ENCODE measurements around the gene STAMBP.

Gene STAMBP

DNA sequence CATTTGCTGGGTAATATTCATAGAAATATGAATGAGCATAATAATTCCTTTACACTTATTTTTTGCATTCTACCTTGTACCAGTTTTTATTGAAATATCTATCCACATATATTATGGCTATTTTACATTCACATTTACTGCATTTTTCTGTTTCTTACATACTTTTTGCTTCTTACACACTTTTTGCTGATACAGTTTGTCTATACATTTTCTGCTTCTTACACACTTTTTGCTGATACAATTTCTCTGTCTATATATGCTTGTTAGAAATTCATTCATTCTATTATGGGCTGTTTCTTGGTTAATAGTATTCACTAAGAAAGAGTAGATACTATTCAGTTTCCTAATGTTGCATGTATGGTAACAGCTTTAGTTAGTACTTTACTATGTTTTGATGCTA is 16.9 kb upstream of the STAMBP start:
- TF ChIP-seq, protein P1, sequence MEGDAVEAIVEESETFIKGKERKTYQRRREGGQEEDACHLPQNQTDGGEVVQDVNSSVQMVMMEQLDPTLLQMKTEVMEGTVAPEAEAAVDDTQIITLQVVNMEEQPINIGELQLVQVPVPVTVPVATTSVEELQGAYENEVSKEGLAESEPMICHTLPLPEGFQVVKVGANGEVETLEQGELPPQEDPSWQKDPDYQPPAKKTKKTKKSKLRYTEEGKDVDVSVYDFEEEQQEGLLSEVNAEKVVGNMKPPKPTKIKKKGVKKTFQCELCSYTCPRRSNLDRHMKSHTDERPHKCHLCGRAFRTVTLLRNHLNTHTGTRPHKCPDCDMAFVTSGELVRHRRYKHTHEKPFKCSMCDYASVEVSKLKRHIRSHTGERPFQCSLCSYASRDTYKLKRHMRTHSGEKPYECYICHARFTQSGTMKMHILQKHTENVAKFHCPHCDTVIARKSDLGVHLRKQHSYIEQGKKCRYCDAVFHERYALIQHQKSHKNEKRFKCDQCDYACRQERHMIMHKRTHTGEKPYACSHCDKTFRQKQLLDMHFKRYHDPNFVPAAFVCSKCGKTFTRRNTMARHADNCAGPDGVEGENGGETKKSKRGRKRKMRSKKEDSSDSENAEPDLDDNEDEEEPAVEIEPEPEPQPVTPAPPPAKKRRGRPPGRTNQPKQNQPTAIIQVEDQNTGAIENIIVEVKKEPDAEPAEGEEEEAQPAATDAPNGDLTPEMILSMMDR (IDR thresholded peaks at IDR 0.05; ENCODE audit: poor library complexity, severe bottlenecking) = no peak
- ATAC-seq (ENCODE audit: low read depth) = no peak
- H3K27ac ChIP-seq (ENCODE audit: poor library complexity, severe bottlenecking) = no peak overlapping the region

DNA sequence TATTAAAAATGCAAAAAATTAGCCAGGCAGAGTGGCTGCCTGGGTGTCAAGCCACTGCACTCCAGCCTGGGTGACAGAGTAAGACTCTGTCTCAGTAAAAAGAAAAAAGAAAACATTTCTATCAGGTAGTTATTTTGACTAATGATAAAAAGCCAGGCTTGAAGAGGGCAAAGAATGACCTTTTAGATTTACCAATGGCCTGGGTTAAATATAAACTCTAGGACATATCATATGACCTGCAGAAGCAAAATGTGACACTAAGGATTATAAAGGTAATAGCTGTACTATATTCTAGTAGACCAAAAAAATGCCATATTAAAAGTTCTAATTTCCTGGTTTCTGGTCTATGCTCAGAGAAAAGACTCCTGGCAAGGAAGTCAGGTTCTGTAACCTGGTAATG is 16.1 kb upstream of the STAMBP start:
- Histone ChIP-seq H3K27ac (ENCODE audit: poor library complexity, severe bottlenecking) (no peak overlapping the region), H3K9me3 (ENCODE audit: severe bottlenecking) (no peaks in the 10 kb centered on the region), H3K4me1 (ENCODE audit: insufficient read depth, poor library complexity, severe bottlenecking) (no peaks in the 10 kb centered on the region), H3K27me3 (ENCODE audit: insufficient read depth, poor library complexity, severe bottlenecking) (no peaks in the 10 kb centered on the region), H3K4me3 (ENCODE audit: severe bottlenecking) (no peak overlapping the region), H3K36me3 (ENCODE audit: low read depth) (no peaks in the 10 kb centered on the region)
- ATAC-seq (ENCODE audit: low read depth) (no peak), DNase-seq (ENCODE audit: low spot score) (no peak)
- TF ChIP-seq, protein P1 (IDR thresholded peaks at IDR 0.05; ENCODE audit: poor library complexity, severe bottlenecking) = no peak

More for the DNA sequence above, 16.9 kb upstream of the STAMBP start:
- no peaks in the 10 kb centered on the region for H3K27me3 ChIP-seq (ENCODE audit: insufficient read depth, poor library complexity, severe bottlenecking)
- no peak for DNase-seq (ENCODE audit: low spot score)
- H3K36me3 ChIP-seq (ENCODE audit: low read depth) = no peaks in the 10 kb centered on the region
- H3K4me3 ChIP-seq (ENCODE audit: severe bottlenecking) = no peak overlapping the region
- H3K4me1 ChIP-seq (ENCODE audit: insufficient read depth, poor library complexity, severe bottlenecking) = no peaks in the 10 kb centered on the region
- H3K9me3 ChIP-seq (ENCODE audit: severe bottlenecking) = no peaks in the 10 kb centered on the region

DNA sequence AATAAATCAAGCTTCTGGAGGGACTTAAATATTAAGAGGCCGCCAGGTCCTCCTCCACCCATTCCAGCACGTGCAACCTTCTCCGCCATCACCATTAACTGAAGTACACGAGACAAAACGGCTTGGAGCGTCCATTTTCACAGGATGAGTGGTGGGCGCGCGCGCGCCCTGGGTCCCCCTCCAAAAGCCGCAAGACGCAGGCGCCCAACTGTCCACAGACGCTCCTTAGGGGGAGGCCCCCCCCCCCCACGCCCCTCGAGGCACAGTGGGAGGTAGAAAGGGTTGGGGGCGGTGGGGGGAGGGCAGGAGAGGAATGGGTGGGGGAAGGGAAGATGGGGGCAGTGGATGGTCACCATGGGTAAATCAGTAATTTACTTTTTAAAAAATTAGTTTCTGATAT is 10.5 kb upstream of the STAMBP start:
- Histone ChIP-seq H3K27ac (ENCODE audit: poor library complexity, severe bottlenecking) (no peak overlapping the region), H3K4me1 (ENCODE audit: insufficient read depth, poor library complexity, severe bottlenecking) (no peaks in the 10 kb centered on the region), H3K27me3 (ENCODE audit: insufficient read depth, poor library complexity, severe bottlenecking) (no peaks in the 10 kb centered on the region), H3K36me3 (ENCODE audit: low read depth) (no peaks in the 10 kb centered on the region), H3K4me3 (ENCODE audit: severe bottlenecking) (no peak overlapping the region), H3K9me3 (ENCODE audit: severe bottlenecking) (no peaks in the 10 kb centered on the region)
- TF ChIP-seq, protein P1 (IDR thresholded peaks at IDR 0.05; ENCODE audit: poor library complexity, severe bottlenecking) = no peak
- no peak for DNase-seq (ENCODE audit: low spot score)
- no peak for ATAC-seq (ENCODE audit: low read depth)

DNA sequence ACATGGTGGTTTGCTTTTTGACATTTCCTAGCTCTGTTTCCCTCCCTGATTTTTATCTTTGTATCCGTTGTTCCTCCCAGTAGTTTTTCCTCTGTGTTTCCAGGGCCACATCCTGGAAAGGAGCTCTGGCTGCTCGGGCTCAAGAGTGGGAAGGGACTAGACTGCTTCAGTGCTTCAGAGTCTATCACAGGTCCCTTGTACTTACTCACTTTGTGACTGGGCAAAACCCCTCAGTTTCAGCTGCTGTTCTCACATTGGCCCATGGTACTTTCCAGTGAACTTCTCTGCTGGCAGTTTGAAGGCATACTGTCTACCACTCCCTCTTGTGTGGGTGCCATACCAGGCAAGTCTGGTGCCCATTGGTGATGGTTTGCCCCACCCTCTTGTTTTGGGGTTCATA is 7.5 kb upstream of the STAMBP start:
- H3K27ac ChIP-seq (ENCODE audit: poor library complexity, severe bottlenecking) = no peak overlapping the region
- H3K4me1 ChIP-seq (ENCODE audit: insufficient read depth, poor library complexity, severe bottlenecking) = no peaks in the 10 kb centered on the region
- no peaks in the 10 kb centered on the region for H3K9me3 ChIP-seq (ENCODE audit: severe bottlenecking)
- no peaks in the 10 kb centered on the region for H3K27me3 ChIP-seq (ENCODE audit: insufficient read depth, poor library complexity, severe bottlenecking)
- no peak for ATAC-seq (ENCODE audit: low read depth)
- H3K4me3 ChIP-seq (ENCODE audit: severe bottlenecking) = no peak overlapping the region
- DNase-seq (ENCODE audit: low spot score) = no peak
- TF ChIP-seq, protein P1 (IDR thresholded peaks at IDR 0.05; ENCODE audit: poor library complexity, severe bottlenecking) = no peak
- no peaks in the 10 kb centered on the region for H3K36me3 ChIP-seq (ENCODE audit: low read depth)

DNA sequence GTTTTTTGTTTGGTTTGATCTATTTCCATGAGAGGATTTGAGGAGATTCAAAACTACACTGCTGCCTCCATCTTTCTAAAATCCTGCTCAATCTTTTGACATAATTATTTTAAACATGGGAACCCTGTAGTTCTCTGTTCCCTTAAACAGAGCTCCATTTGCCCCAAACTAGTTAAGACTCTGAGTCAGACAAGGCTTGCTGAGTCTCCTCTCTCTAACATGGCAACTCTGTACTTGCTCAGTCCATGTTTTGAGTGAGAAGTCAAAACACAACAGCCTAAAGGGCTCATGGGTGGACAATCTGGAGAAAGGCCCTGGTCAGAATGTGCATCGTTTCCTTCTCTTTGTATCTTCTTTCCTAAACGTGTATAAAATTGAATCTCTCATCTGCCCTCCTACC is 7.1 kb upstream of the STAMBP start:
- H3K27me3 ChIP-seq (ENCODE audit: insufficient read depth, poor library complexity, severe bottlenecking) = no peaks in the 10 kb centered on the region
- DNase-seq (ENCODE audit: low spot score) (no peak), ATAC-seq (ENCODE audit: low read depth) (no peak)
- no peaks in the 10 kb centered on the region for H3K9me3 ChIP-seq (ENCODE audit: severe bottlenecking)
- H3K4me1 ChIP-seq (ENCODE audit: insufficient read depth, poor library complexity, severe bottlenecking) = no peaks in the 10 kb centered on the region
- no peak overlapping the region for H3K27ac ChIP-seq (ENCODE audit: poor library complexity, severe bottlenecking)
- no peak overlapping the region for H3K4me3 ChIP-seq (ENCODE audit: severe bottlenecking)
- TF ChIP-seq, protein P1 (IDR thresholded peaks at IDR 0.05; ENCODE audit: poor library complexity, severe bottlenecking) = no peak
- H3K36me3 ChIP-seq (ENCODE audit: low read depth) = no peaks in the 10 kb centered on the region
